Nephron (organoid): ENCODE data around the gene GDPD3.

Experiments used
- H3K27ac Mint-ChIP-seq, 3 experiments: 2 replicates each; pipeline ENCODE4 v1.8.0; 2020; ENCODE audit warnings: mixed read lengths in 3 of 3, mild to moderate bottlenecking in 2 of 3, moderate library complexity in 1 of 3
- H3K27me3 Mint-ChIP-seq: 2 replicates; pipeline ENCODE4 v1.8.0; 2021; ENCODE audit warnings: low read depth, mild to moderate bottlenecking, moderate library complexity, mixed read lengths
- H3K36me3 Mint-ChIP-seq: 2 replicates; pipeline ENCODE4 v1.8.0; 2020; ENCODE audit warnings: low read depth, mixed read lengths
- H3K4me1 Mint-ChIP-seq: 2 replicates; pipeline ENCODE4 v1.8.0; 2020; ENCODE audit warnings: mixed read lengths
- H3K4me3 Mint-ChIP-seq, 3 experiments: 2 replicates each; pipeline ENCODE4 v1.8.0; 2020; ENCODE audit warnings: mild to moderate bottlenecking in 3 of 3, mixed read lengths in 3 of 3, moderate library complexity in 2 of 3
- H3K9me3 Mint-ChIP-seq: 2 replicates; pipeline ENCODE4 v1.8.0; 2020; ENCODE audit warnings: mixed read lengths
- CTCF ChIP-seq, 3 experiments: fragments of 200-600 bp; sonication (generic); IDR thresholded peaks; one replicate each; pipeline ENCODE4 v1.5.0; 2021; ENCODE audit warnings: antibody characterized with exemption in 3 of 3; ENCODE audit not compliant: unreplicated experiment in 3 of 3

The GDPD3 gene

GRCh38 chr16:30068333-30068732 lies 45.0 kb downstream of the GDPD3 start:
- H3K36me3 Mint-ChIP-seq: peaks cover 53% of the 10 kb centered on the region
- TF ChIP-seq CTCF (IDR thresholded peaks at IDR 0.05; ENCODE audit: unreplicated experiment in 3 of 3): no peak
- H3K27ac Mint-ChIP-seq: peak overlapping the region; percentile 62 to 75 (median 64)
- peaks cover 45% of the 10 kb centered on the region for H3K4me1 Mint-ChIP-seq
- H3K9me3 Mint-ChIP-seq: no peaks in the 10 kb centered on the region
- H3K4me3 Mint-ChIP-seq: peak overlapping the region; percentile 73 to 83 (median 81)
- no peaks in the 10 kb centered on the region for H3K27me3 Mint-ChIP-seq

- peaks cover 45% of the 10 kb centered on the region for H3K4me1 Mint-ChIP-seq
- peak overlapping the region; percentile 98 to 100 (median 99) for H3K27ac Mint-ChIP-seq
- no peak for TF ChIP-seq CTCF (IDR thresholded peaks at IDR 0.05; ENCODE audit: unreplicated experiment in 3 of 3)
- H3K36me3 Mint-ChIP-seq: peaks cover 53% of the 10 kb centered on the region
- no peaks in the 10 kb centered on the region for H3K9me3 Mint-ChIP-seq
- H3K27me3 Mint-ChIP-seq: no peaks in the 10 kb centered on the region
- peak overlapping the region; percentile 96 to 97 (median 97) for H3K4me3 Mint-ChIP-seq
Measured at GRCh38 chr16:30067584-30067916, 45.8 kb downstream of the GDPD3 start.

DNA sequence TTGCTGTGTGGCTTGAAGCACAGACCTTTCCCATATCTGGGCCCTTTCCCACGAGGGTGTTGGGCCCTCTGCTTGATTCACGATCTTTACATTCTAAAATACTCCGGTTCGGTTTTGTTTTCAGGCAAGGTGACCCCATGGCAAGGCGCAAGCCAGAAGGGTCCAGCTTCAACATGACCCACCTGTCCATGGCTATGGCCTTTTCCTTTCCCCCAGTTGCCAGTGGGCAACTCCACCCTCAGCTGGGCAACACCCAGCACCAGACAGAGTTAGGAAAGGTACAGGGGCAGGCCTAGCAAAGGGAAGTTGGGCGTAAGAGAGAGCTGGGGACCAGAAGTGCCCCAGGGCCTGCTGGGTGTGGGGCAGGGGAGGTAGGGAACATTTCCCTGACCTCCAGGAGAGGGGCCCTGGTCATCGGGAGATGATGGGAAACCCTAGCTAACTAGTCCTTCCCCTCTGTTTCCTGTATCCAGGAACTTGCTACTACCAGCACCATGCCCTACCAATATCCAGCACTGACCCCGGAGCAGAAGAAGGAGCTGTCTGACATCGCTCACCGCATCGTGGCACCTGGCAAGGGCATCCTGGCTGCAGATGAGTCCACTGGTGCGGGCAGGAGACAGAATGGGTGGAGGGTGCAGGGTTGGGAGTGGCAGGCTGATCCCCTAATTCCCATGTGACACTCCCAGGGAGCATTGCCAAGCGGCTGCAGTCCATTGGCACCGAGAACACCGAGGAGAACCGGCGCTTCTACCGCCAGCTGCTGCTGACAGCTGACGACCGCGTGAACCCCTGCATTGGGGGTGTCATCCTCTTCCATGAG lies 46.4 kb downstream of the GDPD3 start:
- TF ChIP-seq CTCF (IDR thresholded peaks at IDR 0.05; ENCODE audit: unreplicated experiment in 3 of 3): no peak
- H3K36me3 Mint-ChIP-seq: peaks cover 47% of the 10 kb centered on the region
- peak overlapping the region; percentile 98 to 100 (median 99) for H3K27ac Mint-ChIP-seq
- no peaks in the 10 kb centered on the region for H3K27me3 Mint-ChIP-seq
- no peaks in the 10 kb centered on the region for H3K9me3 Mint-ChIP-seq
- H3K4me3 Mint-ChIP-seq: peak overlapping the region; percentile 96 to 97 (median 97)
- peaks cover 45% of the 10 kb centered on the region for H3K4me1 Mint-ChIP-seq

GRCh38 chr16:30065943-30066760 lies 47.2 kb downstream of the GDPD3 start:
- Mint-ChIP-seq H3K9me3 (no peaks in the 10 kb centered on the region), H3K4me1 (peaks cover 46% of the 10 kb centered on the region), H3K4me3 (peak overlapping the region; percentile 96 to 97 (median 97)), H3K27me3 (no peaks in the 10 kb centered on the region), H3K27ac (peak overlapping the region; percentile 98 to 100 (median 99)), H3K36me3 (peaks cover 39% of the 10 kb centered on the region)
- no peak for TF ChIP-seq CTCF (IDR thresholded peaks at IDR 0.05; ENCODE audit: unreplicated experiment in 3 of 3)

DNA sequence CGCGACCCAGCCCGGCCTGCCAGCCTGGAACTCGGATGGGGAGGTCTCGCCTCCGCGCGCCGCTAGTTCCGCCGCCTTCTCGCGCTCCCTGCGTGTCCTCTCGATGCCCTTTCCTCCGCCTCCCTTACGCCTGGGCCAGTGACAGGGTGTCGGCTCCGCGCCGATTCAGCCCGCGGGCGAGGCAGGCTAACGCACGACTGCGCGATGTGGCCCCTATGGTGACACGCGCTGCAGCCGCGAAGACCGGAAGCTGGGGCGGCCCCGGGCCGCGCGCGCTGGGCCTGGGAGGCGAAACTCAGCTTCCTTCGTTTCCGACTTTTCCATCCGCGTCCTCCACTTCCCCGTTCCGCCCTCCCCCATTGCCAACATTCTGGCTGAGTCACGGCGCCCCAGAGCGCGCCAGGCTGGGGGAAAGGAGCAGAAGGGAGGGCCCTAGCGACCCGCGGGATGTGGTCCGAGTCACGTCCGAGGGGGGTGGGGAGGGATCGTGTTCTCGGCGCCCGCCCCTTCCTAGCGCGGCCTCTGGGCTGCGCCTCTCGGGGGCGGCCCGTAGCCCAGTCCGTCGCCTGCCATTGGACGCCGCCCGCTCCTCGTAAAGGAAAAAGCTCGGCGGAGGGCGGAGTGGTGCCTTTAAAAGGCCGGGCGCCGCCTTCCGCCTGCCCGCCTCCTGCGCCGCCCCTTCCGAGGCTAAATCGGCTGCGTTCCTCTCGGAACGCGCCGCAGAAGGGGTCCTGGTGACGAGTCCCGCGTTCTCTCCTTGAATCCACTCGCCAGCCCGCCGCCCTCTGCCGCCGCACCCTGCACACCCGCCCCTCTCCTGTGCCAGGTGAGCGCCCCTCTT lies 48.0 kb downstream of the GDPD3 start, which contains the start of gene ALDOA:
Gene ALDOA (plus strand): TSS at position 659 of the 841 bp plus-strand sequence. CDS start 1,138 bp downstream, outside the sequence.
- no peak for TF ChIP-seq CTCF (IDR thresholded peaks at IDR 0.05; ENCODE audit: unreplicated experiment in 3 of 3)
- H3K36me3 Mint-ChIP-seq: peaks cover 33% of the 10 kb centered on the region
- no peaks in the 10 kb centered on the region for H3K9me3 Mint-ChIP-seq
- no peaks in the 10 kb centered on the region for H3K27me3 Mint-ChIP-seq
- H3K4me1 Mint-ChIP-seq: peaks cover 52% of the 10 kb centered on the region
- H3K27ac Mint-ChIP-seq: peak within 1 kb of the TSS; percentile 98 to 100 (median 99)
- H3K4me3 Mint-ChIP-seq: peak within 1 kb of the TSS; percentile 96 to 97 (median 97)
